Endothelial cell of umbilical vein (primary cell): Measurements from ENCODE around the gene HAUS3.

ENCODE experiments used
- EZH2 ChIP-seq: IDR thresholded peaks from 2 replicates; pipeline ENCODE4 v1.6.1; 2012; ENCODE audit warnings: borderline replicate concordance, low read depth, mild to moderate bottlenecking, moderate library complexity, low read length, inconsistent platforms; ENCODE audit not compliant: severe bottlenecking
- GATA2 ChIP-seq: IDR thresholded peaks from 2 replicates; pipeline ENCODE4 v1.7.0; 2011; ENCODE audit warnings: low read depth, mild to moderate bottlenecking, moderate library complexity, mixed read lengths, low read length; ENCODE audit not compliant: insufficient read length, insufficient read depth
- MYC ChIP-seq: IDR thresholded peaks from one replicate; pipeline ENCODE4 v1.6.1; 2011; ENCODE audit warnings: mild to moderate bottlenecking, low read depth, low read length
- TF ChIP-seq, protein P1 (sequence below), 2 donors: IDR thresholded peaks; 1 replicate in 1 of 2; 2 replicates in 1 of 2; pipeline ENCODE4 v1.5.1; 2011; ENCODE audit warnings: low read length in 2 of 2, mild to moderate bottlenecking in 2 of 2, moderate library complexity in 2 of 2, control low read depth in 1 of 2, inconsistent platforms in 1 of 2, low read depth in 1 of 2; ENCODE audit not compliant: insufficient read depth in 1 of 2; ENCODE audit errors: extremely low read depth in 1 of 2

DNA sequence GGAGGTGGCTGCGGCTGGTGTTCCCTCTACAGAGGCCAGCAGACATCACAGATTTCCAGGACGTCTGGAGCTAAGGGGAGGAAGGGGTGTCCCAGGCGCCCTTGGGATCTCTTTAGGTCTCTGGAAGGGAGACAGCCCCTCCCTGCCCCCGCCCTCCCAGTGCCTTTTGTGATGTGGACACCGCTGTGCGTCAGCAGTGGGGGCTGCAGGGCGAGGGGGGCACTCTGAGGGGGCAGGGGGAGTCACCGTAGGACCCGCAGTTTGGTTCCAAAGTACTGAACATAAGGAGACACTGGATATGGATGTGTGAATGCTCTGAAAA, 45.6 kb upstream of the HAUS3 start:
- TF ChIP-seq, protein P1, sequence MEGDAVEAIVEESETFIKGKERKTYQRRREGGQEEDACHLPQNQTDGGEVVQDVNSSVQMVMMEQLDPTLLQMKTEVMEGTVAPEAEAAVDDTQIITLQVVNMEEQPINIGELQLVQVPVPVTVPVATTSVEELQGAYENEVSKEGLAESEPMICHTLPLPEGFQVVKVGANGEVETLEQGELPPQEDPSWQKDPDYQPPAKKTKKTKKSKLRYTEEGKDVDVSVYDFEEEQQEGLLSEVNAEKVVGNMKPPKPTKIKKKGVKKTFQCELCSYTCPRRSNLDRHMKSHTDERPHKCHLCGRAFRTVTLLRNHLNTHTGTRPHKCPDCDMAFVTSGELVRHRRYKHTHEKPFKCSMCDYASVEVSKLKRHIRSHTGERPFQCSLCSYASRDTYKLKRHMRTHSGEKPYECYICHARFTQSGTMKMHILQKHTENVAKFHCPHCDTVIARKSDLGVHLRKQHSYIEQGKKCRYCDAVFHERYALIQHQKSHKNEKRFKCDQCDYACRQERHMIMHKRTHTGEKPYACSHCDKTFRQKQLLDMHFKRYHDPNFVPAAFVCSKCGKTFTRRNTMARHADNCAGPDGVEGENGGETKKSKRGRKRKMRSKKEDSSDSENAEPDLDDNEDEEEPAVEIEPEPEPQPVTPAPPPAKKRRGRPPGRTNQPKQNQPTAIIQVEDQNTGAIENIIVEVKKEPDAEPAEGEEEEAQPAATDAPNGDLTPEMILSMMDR (IDR thresholded peaks at IDR 0.05; ENCODE audit: extremely low read depth in 1 of 2, insufficient read depth in 1 of 2, low read depth in 1 of 2, low read length in 2 of 2), result no peak
- TF ChIP-seq MYC (no peak), GATA2 (no peak), EZH2 (no peak)
